IMR-90 (cell line): ENCODE measurements around the gene HRC. TPM values are rescaled to one million over a fixed set of nuclear protein-coding genes. Genes with fewer than 3 reads are reported as not detected.
A peak's percentile ranks its signal among the peaks of the same experiment; 100 is the strongest.

Source experiments
- ATAC-seq: fragments of 200-7000 bp; cut with Tn5 transposase; 2 replicates; pipeline ENCODE4 v1.9.1; 2020; ENCODE audit warnings: low read depth, mild to moderate bottlenecking, moderate library complexity
- BruUV-seq: library from RNA; stranded (reverse); fragments of 400-500 nt; replicated peaks from 2 replicates; lab custom pipeline; 2021; lab: Mats Ljungman, UMichigan
- CTCF ChIA-PET: fragments of 300-600 bp; formaldehyde crosslinking; extraction: SDS; loops from one replicate; lab custom pipeline; 2021; ENCODE audit warnings: antibody characterized with exemption; lab: Yijun Ruan, JAX
- POLR2A ChIA-PET: fragments of 300-600 bp; sonication (Branson Sonifier 250); formaldehyde crosslinking; loops from one replicate; lab custom pipeline; 2022; ENCODE audit warnings: antibody characterized with exemption; ENCODE audit not compliant: unreplicated experiment; lab: Charles Lee
- DNase-seq: peaks from one replicate; pipeline ENCODE4 v3.0.0; 2013
- H2AFZ ChIP-seq: replicated peaks from 2 replicates; pipeline ENCODE3; 2013; ENCODE audit warnings: low read length, mild to moderate bottlenecking; ENCODE audit not compliant: poor library complexity
- H2AK5ac ChIP-seq: 2 replicates; pipeline ENCODE4 v1.6.1; 2013; ENCODE audit warnings: low read depth, low read length, inconsistent platforms
- H2AK9ac ChIP-seq: replicated peaks from 2 replicates; pipeline ENCODE3; 2013; ENCODE audit warnings: mild to moderate bottlenecking, low read depth, low read length, moderate library complexity; ENCODE audit not compliant: poor library complexity
- H2BK120ac ChIP-seq: 2 replicates; pipeline ENCODE4 v1.6.1; 2013; ENCODE audit warnings: low read depth, low read length, inconsistent platforms
- H2BK15ac ChIP-seq: 3 replicates; pipeline ENCODE4 v1.6.1; 2013; ENCODE audit warnings: low read depth, low read length, inconsistent platforms
- H2BK20ac ChIP-seq: 2 replicates; pipeline ENCODE4 v1.6.1; 2013; ENCODE audit warnings: low read depth, mild to moderate bottlenecking, inconsistent platforms, low read length, moderate library complexity
- H2BK5ac ChIP-seq: 2 replicates; pipeline ENCODE4 v1.6.1; 2013; ENCODE audit warnings: mild to moderate bottlenecking, low read depth, low read length, inconsistent platforms; ENCODE audit not compliant: poor library complexity, severe bottlenecking
- H3K14ac ChIP-seq: replicated peaks from 2 replicates; pipeline ENCODE4 v1.6.1; 2013; ENCODE audit warnings: low read depth, low read length, inconsistent platforms
- H3K18ac ChIP-seq: 2 replicates; pipeline ENCODE4 v1.6.1; 2013; ENCODE audit warnings: low read depth, low read length, control low read depth
- H3K23ac ChIP-seq: 2 replicates; pipeline ENCODE4 v1.6.1; 2013; ENCODE audit warnings: low read depth, low read length, inconsistent platforms
- H3K27ac ChIP-seq: 2 replicates; pipeline ENCODE4 v1.5.1; 2013; ENCODE audit warnings: mild to moderate bottlenecking, control low read depth, low read length; ENCODE audit not compliant: insufficient read depth
- H3K27me3 ChIP-seq: 2 replicates; pipeline ENCODE4 v1.6.1; 2013; ENCODE audit warnings: low read length; ENCODE audit not compliant: control insufficient read depth, insufficient read depth
- H3K36me3 ChIP-seq: 2 replicates; pipeline ENCODE4 v1.6.1; 2013; ENCODE audit warnings: low read length, mixed read lengths; ENCODE audit not compliant: control insufficient read depth, insufficient read depth
- H3K4ac ChIP-seq: 2 replicates; pipeline ENCODE4 v1.6.1; 2013; ENCODE audit warnings: low read depth, low read length, inconsistent platforms
- H3K4me1 ChIP-seq: 2 replicates; pipeline ENCODE4 v1.6.1; 2013; ENCODE audit warnings: low read length, mixed read lengths; ENCODE audit not compliant: control insufficient read depth, insufficient read depth
- H3K4me2 ChIP-seq: 2 replicates; pipeline ENCODE4 v1.6.1; 2013; ENCODE audit warnings: low read depth, mild to moderate bottlenecking, control low read depth, low read length, moderate library complexity
- H3K4me3 ChIP-seq: 2 replicates; pipeline ENCODE4 v1.5.1; 2013; ENCODE audit warnings: low read depth, mild to moderate bottlenecking, control low read depth, low read length, moderate library complexity; ENCODE audit not compliant: insufficient read depth
- H3K56ac ChIP-seq: 2 replicates; pipeline ENCODE4 v1.6.1; 2013; ENCODE audit warnings: low read length, inconsistent platforms; ENCODE audit not compliant: insufficient read depth; ENCODE audit errors: extremely low read depth
- H3K79me1 ChIP-seq, 2 experiments: 2 replicates each; pipeline ENCODE4 v1.6.1; 2013; ENCODE audit warnings: low read length in 2 of 2, inconsistent platforms in 1 of 2, low read depth in 1 of 2
- H3K9ac ChIP-seq: 2 replicates; pipeline ENCODE4 v1.6.1; 2013; ENCODE audit warnings: low read depth, low read length, control low read depth
- H3K9me1 ChIP-seq: 2 replicates; pipeline ENCODE4 v1.6.1; 2013; ENCODE audit warnings: low read length, inconsistent platforms; ENCODE audit not compliant: insufficient read depth
- H3K9me3 ChIP-seq: 2 replicates; pipeline ENCODE4 v1.6.1; 2013; ENCODE audit warnings: low read length; ENCODE audit not compliant: control insufficient read depth, insufficient read depth
- H4K20me1 ChIP-seq: 2 replicates; pipeline ENCODE4 v1.6.1; 2013; ENCODE audit warnings: low read length, inconsistent platforms; ENCODE audit not compliant: insufficient read depth
- H4K5ac ChIP-seq: 2 replicates; pipeline ENCODE4 v1.6.1; 2013; ENCODE audit warnings: mild to moderate bottlenecking, low read depth, low read length, control low read depth
- H4K8ac ChIP-seq, 2 experiments: 2 replicates each; pipeline ENCODE4 v1.6.1; 2013; ENCODE audit warnings: low read depth in 2 of 2, low read length in 2 of 2, control low read depth in 1 of 2, inconsistent platforms in 1 of 2
- H4K91ac ChIP-seq: 2 replicates; pipeline ENCODE4 v1.6.1; 2013; ENCODE audit warnings: low read depth, low read length, inconsistent platforms; ENCODE audit not compliant: insufficient read depth
- MAZ ChIP-seq: IDR thresholded peaks from 2 replicates; pipeline ENCODE4 v1.6.1; 2012; ENCODE audit warnings: low read depth, mild to moderate bottlenecking, low read length, improper control_type of control experiment, moderate library complexity, borderline replicate concordance
- RCOR1 ChIP-seq: IDR thresholded peaks from 2 replicates; pipeline ENCODE4 v1.6.1; 2012; ENCODE audit warnings: mild to moderate bottlenecking, low read length, improper control_type of control experiment; ENCODE audit not compliant: insufficient replicate concordance
- WGBS, 2 experiments: methylation state at CpG; one replicate each; pipeline versions ENCODE4 v1.1.5 to v1.1.7; 2013; ENCODE audit warnings: missing lambda C conversion rate in 2 of 2; ENCODE audit not compliant: insufficient read length in 1 of 2; ENCODE audit errors: extremely low coverage in 2 of 2; 5-methylcytosine and 5-hydroxymethylcytosine counted together
- dilution Hi-C: fragments of 300-500 bp; cut with HindIII; formaldehyde crosslinking; loops from one replicate; pipeline ENCODE4 v1.14.3; 2018; ENCODE audit warnings: low sequenced_read_pairs; ENCODE audit not compliant: unreplicated experiment
- in situ Hi-C: fragments of 300-500 bp; cut with MboI; formaldehyde crosslinking; loops from 3 replicates; pipeline ENCODE4 v1.14.3; 2019; ENCODE audit warnings: low sequenced_read_pairs, inconsistent platforms, mixed read lengths
- intact Hi-C: fragments of 100-400 bp; cut with micrococcal nuclease; formaldehyde crosslinking; loops from 2 replicates; pipeline ENCODE4 v1.10.0; 2022
- polyA plus RNA-seq, 3 experiments: library from polyadenylated mRNA; depleted of rRNA; stranded (reverse); fragments of >200 nt; gene quantifications; 2 replicates each; pipeline ENCODE4 v1.2.3, GENCODE V29; 2012; ENCODE audit warnings: low replicate concordance in 1 of 3
- total RNA-seq: library from RNA; depleted of rRNA; stranded (reverse); fragments of >200 nt; gene quantifications from 2 replicates; pipeline ENCODE4 v1.2.3, GENCODE V29; 2012
- TF ChIP-seq, protein P1 (sequence below): fragments of 150-350 bp; IDR thresholded peaks from 2 replicates; pipeline ENCODE4 v1.6.1; 2017; ENCODE audit warnings: mild to moderate bottlenecking, antibody characterized with exemption, low read length, low read depth

Gene HRC
- total and polyA plus RNA-seq, 2 of the 4 experiments (the other 2 are of a cell fraction) = 0.03 TPM; not detected in 1

DNA sequence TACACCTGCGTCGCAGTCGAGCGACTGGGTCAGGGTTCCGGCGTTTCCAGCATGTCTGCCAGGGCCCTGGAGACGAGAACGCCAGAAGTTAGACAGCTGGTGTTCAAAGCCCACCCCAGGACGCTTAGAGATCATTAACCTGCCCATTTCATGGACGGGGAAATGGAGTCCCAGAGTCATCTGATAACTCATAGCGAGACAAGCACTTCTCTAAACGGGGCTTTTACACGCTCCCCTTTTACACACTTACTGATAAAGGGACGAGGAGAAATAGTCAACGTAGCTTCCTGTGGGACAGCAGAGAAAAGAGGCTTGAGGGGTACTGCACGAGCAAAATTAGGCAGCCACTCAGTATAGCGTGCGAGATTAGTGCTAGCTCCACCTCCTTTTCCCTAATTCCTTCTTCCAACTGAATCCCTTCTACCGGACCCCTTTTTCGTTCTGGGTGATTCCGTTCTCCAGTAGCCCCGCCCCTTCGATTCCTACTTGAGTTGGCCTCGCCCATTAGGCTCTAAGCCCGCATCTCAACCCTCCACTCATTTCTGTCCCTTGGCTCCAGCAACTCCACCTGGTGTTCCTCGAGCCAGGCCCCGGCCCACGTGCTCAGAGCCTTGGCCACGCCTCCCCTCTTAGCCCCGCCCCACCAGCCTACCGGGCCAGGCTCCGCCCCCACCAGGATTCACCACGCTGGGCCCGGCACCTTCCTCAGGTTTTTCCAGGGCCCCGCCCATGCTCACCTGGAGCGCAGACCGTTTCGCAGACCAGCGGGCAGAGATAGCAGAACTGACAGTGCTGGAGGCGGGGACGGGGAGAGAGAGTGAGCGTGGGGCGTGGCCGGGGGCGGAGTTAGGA, 3.7 kb downstream of the HRC start:
- Histone ChIP-seq H3K79me1 (0 out of 4 replicates have a peak, but pooled peaks cover 0 to 7% of the 10 kb centered on the region in 2 experiments), H2BK20ac (no peak overlapping the region), H4K5ac (no peak overlapping the region), H3K36me3 (no peaks in the 10 kb centered on the region), H3K4me3 (no peak overlapping the region), H3K4me2 (peak overlapping the region; percentile 33; the same call in 1 of the 2 replicates), H2AFZ (peak overlapping the region; percentile 56), H4K91ac (no peak overlapping the region), H3K23ac (no peak overlapping the region; the same call in 1 of the 2 replicates), H3K27me3 (peaks cover 8% of the 10 kb centered on the region; the same call in 1 of the 2 replicates), H3K4ac (no peak overlapping the region; the same call in 1 of the 2 replicates), H2AK5ac (no peak overlapping the region), H3K9me3 (no peaks in the 10 kb centered on the region), H2BK15ac (no peak overlapping the region), H3K56ac (no peak overlapping the region), H3K4me1 (peaks cover 4% of the 10 kb centered on the region; the same call in 1 of the 2 replicates), H2BK5ac (no peak overlapping the region), H3K9ac (no peak overlapping the region), H4K8ac (no peak overlapping the region; a peak in 1 of 4 replicates), H4K20me1 (no peaks in the 10 kb centered on the region), H3K14ac (no peak overlapping the region), H3K9me1 (no peaks in the 10 kb centered on the region), H3K18ac (no peak overlapping the region), H2BK120ac (no peak overlapping the region), H2AK9ac (peak overlapping the region; percentile 23), H3K27ac (no peak overlapping the region)
- dilution Hi-C loops (no loop called here), intact Hi-C loops (no loop called here), in situ Hi-C loops (no loop called here)
- ChIA-PET CTCF (no interaction called here), POLR2A (no interaction called here)
- peak; percentile 31 for TF ChIP-seq RCOR1
- TF ChIP-seq MAZ = no peak
- TF ChIP-seq, protein P1, sequence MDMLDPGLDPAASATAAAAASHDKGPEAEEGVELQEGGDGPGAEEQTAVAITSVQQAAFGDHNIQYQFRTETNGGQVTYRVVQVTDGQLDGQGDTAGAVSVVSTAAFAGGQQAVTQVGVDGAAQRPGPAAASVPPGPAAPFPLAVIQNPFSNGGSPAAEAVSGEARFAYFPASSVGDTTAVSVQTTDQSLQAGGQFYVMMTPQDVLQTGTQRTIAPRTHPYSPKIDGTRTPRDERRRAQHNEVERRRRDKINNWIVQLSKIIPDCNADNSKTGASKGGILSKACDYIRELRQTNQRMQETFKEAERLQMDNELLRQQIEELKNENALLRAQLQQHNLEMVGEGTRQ = peak; percentile 58
- BruUV-seq = no TSS peak
- WGBS, 2 experiments = 10% methylated on average over 26 of the region's 45 CpGs; no CpG with 5 or more reads in 1 of the 2 experiments
- DNase-seq = peak; percentile 11
- ATAC-seq = no peak
